GDM1 (cell line): ENCODE results near the gene HEMK1.

ENCODE experiments used
- DNase-seq: peaks from one replicate; lab custom pipeline; 2025; lab: John Stamatoyannopoulos, UW

Gene HEMK1

GRCh38 chr3:50545781-50546180 is 23.5 kb upstream of the HEMK1 start:
- DNase-seq: no peak

- DNase-seq: no peak
These were observed 20.1 kb upstream of the HEMK1 start for GRCh38 chr3:50549226-50549625.

GRCh38 chr3:50550079-50550736 is 19.1 kb upstream of the HEMK1 start:
- DNase-seq: no peak

- no peak for DNase-seq
These were observed 18.2 kb upstream of the HEMK1 start for GRCh38 chr3:50551054-50551659.

GRCh38 chr3:50551681-50552435 is 17.5 kb upstream of the HEMK1 start:
- DNase-seq: no peak

GRCh38 chr3:50552598-50552997 is 16.7 kb upstream of the HEMK1 start:
- DNase-seq: no peak

- DNase-seq: no peak
These were observed 14.8 kb upstream of the HEMK1 start for GRCh38 chr3:50554553-50554952.

GRCh38 chr3:50557106-50557505 is 12.2 kb upstream of the HEMK1 start:
- no peak for DNase-seq

- DNase-seq: no peak
These were observed 11.4 kb upstream of the HEMK1 start for GRCh38 chr3:50557915-50558314.

GRCh38 chr3:50559702-50560101 is 9.6 kb upstream of the HEMK1 start:
- DNase-seq: no peak

- no peak for DNase-seq
These were observed 6.5 kb upstream of the HEMK1 start for GRCh38 chr3:50562861-50563260.

GRCh38 chr3:50563867-50564266 is 5.5 kb upstream of the HEMK1 start:
- no peak for DNase-seq

GRCh38 chr3:50564321-50564720 is 5.0 kb upstream of the HEMK1 start:
- DNase-seq: no peak

- DNase-seq: no peak
These were observed 2.3 kb upstream of the HEMK1 start for GRCh38 chr3:50567011-50567385.

GRCh38 chr3:50567386-50568167 is 1.7 kb upstream of the HEMK1 start, which contains the start of gene C3orf18:
TSS of gene C3orf18 (minus strand) at chr3:50567747. CDS start at chr3:50565699, 2,048 bp downstream.
- DNase-seq: peak; percentile 64

GRCh38 chr3:50570508-50571279 is 1.4 kb downstream of the HEMK1 start:
- no peak for DNase-seq

- DNase-seq: no peak
These were observed 2.2 kb downstream of the HEMK1 start for GRCh38 chr3:50571486-50571885.

- DNase-seq: peak; percentile 66
These were observed 2.8 kb downstream of the HEMK1 start for GRCh38 chr3:50572158-50572557.

- DNase-seq: no peak
These were observed 3.6 kb downstream of the HEMK1 start for GRCh38 chr3:50572801-50573371.

GRCh38 chr3:50573566-50574443 is 4.5 kb downstream of the HEMK1 start:
- no peak for DNase-seq
